B cell (primary cell): ENCODE results near the gene USP9X.

ENCODE experiments used
- EZH2 ChIP-seq: IDR thresholded peaks from 2 replicates; pipeline ENCODE4 v1.6.1; 2012; ENCODE audit warnings: borderline replicate concordance, low read depth, mild to moderate bottlenecking, moderate library complexity, low read length; ENCODE audit not compliant: insufficient read depth, poor library complexity, severe bottlenecking
- TF ChIP-seq, protein P1 (sequence below): fragments of 200-600 bp; IDR thresholded peaks from one replicate; pipeline ENCODE4 v1.8.0; 2022; ENCODE audit warnings: antibody characterized with exemption, mild to moderate bottlenecking

DNA sequence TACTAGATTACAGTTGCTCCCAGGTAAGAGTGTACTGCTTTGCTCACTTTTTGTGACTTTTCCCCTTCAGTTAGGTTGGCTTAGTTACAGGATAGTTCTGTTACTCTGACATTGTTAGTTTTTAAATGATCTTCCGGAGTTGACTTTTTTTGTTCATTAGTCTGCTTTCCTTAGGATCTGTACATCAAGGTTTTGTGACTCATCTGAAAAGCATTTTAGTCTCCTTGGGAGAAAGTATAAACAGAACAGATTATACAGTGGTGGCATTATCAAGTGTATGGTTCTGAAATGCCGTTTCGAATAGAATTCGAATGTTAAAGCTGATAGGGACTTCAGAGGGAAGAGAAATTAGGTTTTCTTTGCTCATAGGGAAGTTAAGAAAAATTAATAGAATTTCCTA lies 63.3 kb downstream of the USP9X start:
- TF ChIP-seq, protein P1, sequence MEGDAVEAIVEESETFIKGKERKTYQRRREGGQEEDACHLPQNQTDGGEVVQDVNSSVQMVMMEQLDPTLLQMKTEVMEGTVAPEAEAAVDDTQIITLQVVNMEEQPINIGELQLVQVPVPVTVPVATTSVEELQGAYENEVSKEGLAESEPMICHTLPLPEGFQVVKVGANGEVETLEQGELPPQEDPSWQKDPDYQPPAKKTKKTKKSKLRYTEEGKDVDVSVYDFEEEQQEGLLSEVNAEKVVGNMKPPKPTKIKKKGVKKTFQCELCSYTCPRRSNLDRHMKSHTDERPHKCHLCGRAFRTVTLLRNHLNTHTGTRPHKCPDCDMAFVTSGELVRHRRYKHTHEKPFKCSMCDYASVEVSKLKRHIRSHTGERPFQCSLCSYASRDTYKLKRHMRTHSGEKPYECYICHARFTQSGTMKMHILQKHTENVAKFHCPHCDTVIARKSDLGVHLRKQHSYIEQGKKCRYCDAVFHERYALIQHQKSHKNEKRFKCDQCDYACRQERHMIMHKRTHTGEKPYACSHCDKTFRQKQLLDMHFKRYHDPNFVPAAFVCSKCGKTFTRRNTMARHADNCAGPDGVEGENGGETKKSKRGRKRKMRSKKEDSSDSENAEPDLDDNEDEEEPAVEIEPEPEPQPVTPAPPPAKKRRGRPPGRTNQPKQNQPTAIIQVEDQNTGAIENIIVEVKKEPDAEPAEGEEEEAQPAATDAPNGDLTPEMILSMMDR, result no peak
- TF ChIP-seq EZH2, result no peak
